Fibroblast of lung (primary cell): ENCODE measurements around the gene PFDN5. TPM values are rescaled to one million over a fixed set of nuclear protein-coding genes. Genes with fewer than 3 reads are reported as not detected.

Experiments used
- DNase-seq, 2 donors: peaks; one replicate each; pipeline versions ENCODE4 v3.0.0 to v3.0.0-alpha.2; 2010; ENCODE audit warnings: low read depth in 2 of 2
- H2AFZ ChIP-seq: 2 replicates; pipeline ENCODE4 v1.5.1; 2012; ENCODE audit warnings: low read length, control low read depth, inconsistent platforms
- H3K27ac ChIP-seq: 2 replicates; pipeline ENCODE4 v1.5.1; 2011; ENCODE audit warnings: low read length, control low read depth; ENCODE audit not compliant: insufficient read depth
- H3K27me3 ChIP-seq: 2 replicates; pipeline ENCODE4 v1.5.1; 2011; ENCODE audit warnings: mild to moderate bottlenecking, low read length; ENCODE audit not compliant: control insufficient read depth, insufficient read depth
- H3K36me3 ChIP-seq: 2 replicates; pipeline ENCODE4 v1.5.1; 2011; ENCODE audit warnings: low read length; ENCODE audit not compliant: control insufficient read depth, insufficient read depth
- H3K4me1 ChIP-seq: 2 replicates; pipeline ENCODE4 v1.5.1; 2011; ENCODE audit warnings: low read length; ENCODE audit not compliant: control insufficient read depth, insufficient read depth; ENCODE audit errors: extremely low read depth
- H3K4me2 ChIP-seq: 2 replicates; pipeline ENCODE4 v1.5.1; 2011; ENCODE audit warnings: low read length, control low read depth; ENCODE audit not compliant: insufficient read depth; ENCODE audit errors: extremely low read depth
- H3K4me3 ChIP-seq, 4 experiments: fragments of 200-600 bp in 1 of 4; sonication (generic) in 1 of 4; replicated peaks in 1 of 4; 2 replicates each; pipeline ENCODE4 v1.5.1; 2011 to 2016; ENCODE audit warnings: low read length in 4 of 4, low read depth in 3 of 4, mild to moderate bottlenecking in 3 of 4, control low read depth in 2 of 4, inconsistent platforms in 1 of 4, mixed read lengths in 1 of 4; ENCODE audit not compliant: insufficient read depth in 1 of 4; ENCODE audit errors: control extremely low read depth in 1 of 4
- H3K79me2 ChIP-seq: 2 replicates; pipeline ENCODE4 v1.5.1; 2012; ENCODE audit warnings: mild to moderate bottlenecking, low read length, inconsistent platforms; ENCODE audit not compliant: control insufficient read depth, insufficient read depth
- H3K9ac ChIP-seq: 2 replicates; pipeline ENCODE4 v1.5.1; 2011; ENCODE audit warnings: mild to moderate bottlenecking, low read length, control low read depth; ENCODE audit not compliant: insufficient read depth
- H3K9me3 ChIP-seq: 2 replicates; pipeline ENCODE4 v1.5.1; 2012; ENCODE audit warnings: low read depth, low read length; ENCODE audit not compliant: control insufficient read depth, insufficient read depth
- H4K20me1 ChIP-seq: 2 replicates; pipeline ENCODE4 v1.5.1; 2011; ENCODE audit warnings: low read length; ENCODE audit not compliant: control insufficient read depth, insufficient read depth; ENCODE audit errors: extremely low read depth
- EZH2 ChIP-seq: IDR thresholded peaks from 2 replicates; pipeline ENCODE4 v1.5.1; 2012; ENCODE audit warnings: low read length, control low read depth, mild to moderate bottlenecking; ENCODE audit errors: missing control alignments
- polyA plus RNA-seq, 2 donors: library from polyadenylated mRNA; depleted of rRNA in 1 of 2; stranded (reverse) in 1 of 2; unstranded in 1 of 2; fragments of >200 nt; gene quantifications; 2 replicates each; pipeline ENCODE4 v1.2.1, GENCODE V29; 2011 to 2012; ENCODE audit warnings: missing spikeins in 1 of 2
- total RNA-seq: library from RNA; depleted of rRNA; stranded (reverse); fragments of >200 nt; gene quantifications from 2 replicates; pipeline ENCODE4 v1.2.1, GENCODE V29; 2014
- TF ChIP-seq, protein P1 (sequence below), 2 donors: IDR thresholded peaks in 1 of 2; conservative IDR thresholded peaks in 1 of 2; 1 replicate in 1 of 2; 2 replicates in 1 of 2; pipeline ENCODE4 v1.5.1; 2011 to 2012; ENCODE audit warnings: low read length in 2 of 2, control low read depth in 1 of 2, inconsistent platforms in 1 of 2, low read depth in 1 of 2, mild to moderate bottlenecking in 1 of 2

Gene PFDN5
- total and polyA plus RNA-seq, 2 donors (not counting 1 experiment from before 2014, with no cell fraction given) = 735 to 1,007 TPM

DNA sequence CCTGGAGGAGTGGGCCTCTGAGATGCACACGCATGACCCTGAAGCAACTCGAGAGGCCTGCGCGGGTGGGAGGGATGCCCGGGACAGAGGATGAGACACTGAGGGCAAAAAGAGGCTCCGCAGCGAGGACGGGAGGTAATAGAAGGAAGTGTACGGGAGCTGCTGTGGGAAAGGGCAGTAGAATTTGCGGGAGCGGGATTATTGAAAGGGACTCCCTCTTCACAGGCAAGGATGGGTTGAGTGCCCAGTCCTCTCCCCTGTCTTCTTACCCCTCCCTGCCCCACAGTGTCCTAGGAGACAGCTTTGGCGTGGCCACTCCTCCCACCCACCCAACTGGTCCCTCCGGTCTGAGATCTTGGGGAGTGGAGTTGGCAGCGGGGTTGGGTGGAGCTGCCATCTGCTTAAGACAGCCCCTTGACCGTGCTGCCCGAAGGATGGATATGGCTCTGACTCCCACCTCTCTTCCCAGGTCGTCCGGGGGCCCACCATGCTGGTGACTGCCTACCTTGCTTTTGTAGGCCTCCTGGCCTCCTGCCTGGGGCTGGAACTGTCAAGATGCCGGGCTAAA, 42.9 kb upstream of the PFDN5 start:
- TF ChIP-seq, protein P1, sequence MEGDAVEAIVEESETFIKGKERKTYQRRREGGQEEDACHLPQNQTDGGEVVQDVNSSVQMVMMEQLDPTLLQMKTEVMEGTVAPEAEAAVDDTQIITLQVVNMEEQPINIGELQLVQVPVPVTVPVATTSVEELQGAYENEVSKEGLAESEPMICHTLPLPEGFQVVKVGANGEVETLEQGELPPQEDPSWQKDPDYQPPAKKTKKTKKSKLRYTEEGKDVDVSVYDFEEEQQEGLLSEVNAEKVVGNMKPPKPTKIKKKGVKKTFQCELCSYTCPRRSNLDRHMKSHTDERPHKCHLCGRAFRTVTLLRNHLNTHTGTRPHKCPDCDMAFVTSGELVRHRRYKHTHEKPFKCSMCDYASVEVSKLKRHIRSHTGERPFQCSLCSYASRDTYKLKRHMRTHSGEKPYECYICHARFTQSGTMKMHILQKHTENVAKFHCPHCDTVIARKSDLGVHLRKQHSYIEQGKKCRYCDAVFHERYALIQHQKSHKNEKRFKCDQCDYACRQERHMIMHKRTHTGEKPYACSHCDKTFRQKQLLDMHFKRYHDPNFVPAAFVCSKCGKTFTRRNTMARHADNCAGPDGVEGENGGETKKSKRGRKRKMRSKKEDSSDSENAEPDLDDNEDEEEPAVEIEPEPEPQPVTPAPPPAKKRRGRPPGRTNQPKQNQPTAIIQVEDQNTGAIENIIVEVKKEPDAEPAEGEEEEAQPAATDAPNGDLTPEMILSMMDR (conservative IDR thresholded peaks at IDR 0.05 in 1 of 2, IDR thresholded peaks at IDR 0.05 in 1 of 2; ENCODE audit: low read depth in 1 of 2, low read length in 2 of 2) = no peak
- TF ChIP-seq EZH2 = no peak
- H3K79me2 ChIP-seq = peaks cover 18% of the 10 kb centered on the region
- no peaks in the 10 kb centered on the region for H3K27me3 ChIP-seq
- peak overlapping the region; percentile 62 for H2AFZ ChIP-seq
- peak overlapping the region; percentile 96 for H3K4me2 ChIP-seq
- H3K27ac ChIP-seq = peak overlapping the region; percentile 81
- H4K20me1 ChIP-seq = no peaks in the 10 kb centered on the region
- H3K36me3 ChIP-seq = peaks cover 8% of the 10 kb centered on the region
- H3K9ac ChIP-seq = peak overlapping the region; percentile 80
- H3K4me1 ChIP-seq = peaks cover 11% of the 10 kb centered on the region
- peak in 1 of 2 donors; percentile 24 for DNase-seq
- H3K4me3 ChIP-seq = peak overlapping the region; percentile 84 to 92 (median 88)
- H3K9me3 ChIP-seq = no peaks in the 10 kb centered on the region

DNA sequence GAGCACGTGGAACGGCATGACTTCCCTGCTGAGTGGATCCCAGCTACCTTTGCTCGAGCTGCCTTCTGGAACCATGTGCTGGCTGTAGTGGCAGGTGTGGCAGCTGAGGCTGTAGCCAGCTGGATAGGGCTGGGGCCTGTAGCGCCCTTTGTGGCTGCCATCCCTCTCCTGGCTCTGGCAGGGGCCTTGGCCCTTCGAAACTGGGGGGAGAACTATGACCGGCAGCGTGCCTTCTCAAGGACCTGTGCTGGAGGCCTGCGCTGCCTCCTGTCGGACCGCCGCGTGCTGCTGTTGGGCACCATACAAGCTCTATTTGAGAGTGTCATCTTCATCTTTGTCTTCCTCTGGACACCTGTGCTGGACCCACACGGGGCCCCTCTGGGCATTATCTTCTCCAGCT, 42.0 kb upstream of the PFDN5 start:
- no peak for DNase-seq
- no peaks in the 10 kb centered on the region for H3K27me3 ChIP-seq
- peaks cover 18% of the 10 kb centered on the region for H3K79me2 ChIP-seq
- peaks cover 11% of the 10 kb centered on the region for H3K4me1 ChIP-seq
- TF ChIP-seq EZH2 = no peak
- TF ChIP-seq, protein P1 (conservative IDR thresholded peaks at IDR 0.05 in 1 of 2, IDR thresholded peaks at IDR 0.05 in 1 of 2; ENCODE audit: low read depth in 1 of 2, low read length in 2 of 2) = no peak
- no peaks in the 10 kb centered on the region for H4K20me1 ChIP-seq
- H3K4me2 ChIP-seq = peak overlapping the region; percentile 96
- H2AFZ ChIP-seq = no peak overlapping the region
- no peak overlapping the region for H3K9ac ChIP-seq
- H3K4me3 ChIP-seq = peak overlapping the region in 3 of 4 experiments; percentile 84 to 91 (median 86)
- H3K9me3 ChIP-seq = no peaks in the 10 kb centered on the region
- no peak overlapping the region for H3K27ac ChIP-seq
- peaks cover 8% of the 10 kb centered on the region for H3K36me3 ChIP-seq

DNA sequence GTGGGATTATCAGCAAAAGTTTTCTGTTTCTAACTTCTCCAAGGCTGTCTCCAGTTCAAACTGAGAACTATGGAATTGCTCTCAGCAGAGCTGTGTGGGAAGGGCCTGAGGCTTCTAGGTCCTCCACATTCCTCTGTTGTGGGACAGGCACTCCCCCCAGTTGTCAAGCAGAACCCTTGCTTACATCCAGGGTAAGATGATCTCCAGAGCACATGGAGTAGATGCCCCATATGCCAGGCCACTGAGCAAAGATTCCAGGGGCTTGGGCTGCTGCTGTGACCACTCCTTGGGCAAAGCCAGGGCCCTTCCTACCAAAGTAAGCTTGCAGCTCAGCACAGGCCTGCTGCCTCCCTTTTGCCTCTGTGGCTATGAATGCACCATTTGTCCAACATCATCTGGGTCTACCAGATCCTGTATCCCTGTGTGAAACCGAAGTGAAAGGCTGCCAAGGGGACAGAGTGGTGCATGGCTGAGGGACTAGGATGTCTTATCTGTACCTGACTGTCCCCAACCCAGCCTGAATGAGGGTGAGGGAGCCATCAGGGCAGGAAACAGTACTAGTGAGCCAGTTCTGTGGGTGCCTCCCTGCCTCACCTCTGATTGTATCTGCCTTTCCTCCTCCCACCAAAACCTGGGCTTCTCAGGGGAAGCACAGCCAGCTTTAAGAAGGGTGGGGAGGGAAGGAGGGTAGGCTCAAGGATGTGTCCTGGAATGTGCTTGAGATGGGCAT, 40.4 kb upstream of the PFDN5 start:
- H3K4me1 ChIP-seq = peaks cover 11% of the 10 kb centered on the region
- H3K9ac ChIP-seq = no peak overlapping the region

More for the DNA sequence above, 40.4 kb upstream of the PFDN5 start:
- TF ChIP-seq EZH2 = no peak
- TF ChIP-seq, protein P1 (conservative IDR thresholded peaks at IDR 0.05 in 1 of 2, IDR thresholded peaks at IDR 0.05 in 1 of 2; ENCODE audit: low read depth in 1 of 2, low read length in 2 of 2) = no peak
- Histone ChIP-seq H2AFZ (no peak overlapping the region), H3K79me2 (peaks cover 18% of the 10 kb centered on the region), H3K9me3 (no peaks in the 10 kb centered on the region), H3K27ac (no peak overlapping the region), H3K36me3 (peaks cover 8% of the 10 kb centered on the region), H3K4me2 (no peak overlapping the region), H3K27me3 (no peaks in the 10 kb centered on the region), H4K20me1 (no peaks in the 10 kb centered on the region), H3K4me3 (no peak overlapping the region)
- no peak for DNase-seq
